Neural progenitor cell (in vitro differentiated cells): ENCODE results near the gene USP54. TPM values are rescaled to one million over a fixed set of nuclear protein-coding genes. Genes with fewer than 3 reads are reported as not detected.

Experiments used
- DNase-seq: peaks from one replicate; pipeline ENCODE4 v3.0.0-alpha.2; 2016; ENCODE audit warnings: low spot score
- H2AFZ ChIP-seq: fragments of 200-600 bp; sonication (generic); replicated peaks from 2 replicates; pipeline ENCODE4 v1.6.1; 2016; ENCODE audit warnings: antibody characterized with exemption
- H3F3A ChIP-seq: fragments of 200-600 bp; sonication (generic); 2 replicates; pipeline ENCODE4 v1.6.1; 2016; ENCODE audit warnings: antibody characterized with exemption, low read depth
- H3K27ac ChIP-seq: fragments of 200-600 bp; sonication (generic); 2 replicates; pipeline ENCODE4 v1.5.1; 2016; ENCODE audit warnings: mild to moderate bottlenecking
- H3K27me3 ChIP-seq: fragments of 200-600 bp; sonication (generic); 2 replicates; pipeline ENCODE4 v1.6.1; 2016; ENCODE audit warnings: mild to moderate bottlenecking, moderate library complexity
- H3K36me3 ChIP-seq: fragments of 200-600 bp; sonication (generic); 2 replicates; pipeline ENCODE4 v1.5.1; 2016
- H3K4me1 ChIP-seq: fragments of 200-600 bp; sonication (generic); 2 replicates; pipeline ENCODE4 v1.6.1; 2016; ENCODE audit warnings: mixed run types
- H3K4me2 ChIP-seq: fragments of 200-600 bp; sonication (generic); 2 replicates; pipeline ENCODE4 v1.6.1; 2016
- H3K4me3 ChIP-seq: fragments of 200-600 bp; sonication (generic); 2 replicates; pipeline ENCODE4 v1.5.1; 2016
- H3K79me2 ChIP-seq: fragments of 200-600 bp; sonication (generic); 2 replicates; pipeline ENCODE4 v1.6.1; 2016; ENCODE audit warnings: low read depth
- H3K9ac ChIP-seq: fragments of 200-600 bp; sonication (generic); 2 replicates; pipeline ENCODE4 v1.6.1; 2016
- H3K9me3 ChIP-seq: fragments of 200-600 bp; sonication (generic); 2 replicates; pipeline ENCODE4 v1.5.1; 2016; ENCODE audit warnings: low read depth
- H4K20me1 ChIP-seq: fragments of 200-600 bp; sonication (generic); 2 replicates; pipeline ENCODE4 v1.6.1; 2016; ENCODE audit warnings: low read depth
- H3K27ac Mint-ChIP-seq: 3 replicates; pipeline ENCODE4 v1.8.0; 2021; ENCODE audit warnings: mixed read lengths
- H3K27me3 Mint-ChIP-seq: 2 replicates; pipeline ENCODE4 v1.8.0; 2022; ENCODE audit warnings: low read depth, mild to moderate bottlenecking, inconsistent platforms, moderate library complexity, mixed read lengths; ENCODE audit not compliant: insufficient read depth
- H3K36me3 Mint-ChIP-seq: 3 replicates; pipeline ENCODE4 v1.8.0; 2021; ENCODE audit warnings: mixed read lengths
- H3K4me1 Mint-ChIP-seq: 3 replicates; pipeline ENCODE4 v1.8.0; 2021; ENCODE audit warnings: mixed read lengths
- H3K4me3 Mint-ChIP-seq: 3 replicates; pipeline ENCODE4 v1.8.0; 2021; ENCODE audit warnings: mild to moderate bottlenecking, moderate library complexity, mixed read lengths
- H3K9me3 Mint-ChIP-seq: 3 replicates; pipeline ENCODE4 v1.8.0; 2020; ENCODE audit warnings: mixed read lengths
- CTCF ChIP-seq: fragments of 200-600 bp; sonication (generic); IDR thresholded peaks from 2 replicates; pipeline ENCODE4 v1.5.1; 2017; ENCODE audit warnings: antibody characterized with exemption, mild to moderate bottlenecking
- EZH2 ChIP-seq: fragments of 200-600 bp; sonication (generic); IDR thresholded peaks from 2 replicates; pipeline ENCODE4 v1.6.1; 2017; ENCODE audit warnings: antibody characterized with exemption, mild to moderate bottlenecking, moderate library complexity
- EZH2phosphoT487 ChIP-seq: fragments of 200-600 bp; sonication (generic); IDR thresholded peaks from 2 replicates; pipeline ENCODE4 v1.6.1; 2017; ENCODE audit warnings: antibody characterized with exemption
- total RNA-seq: library from RNA; depleted of rRNA; stranded (reverse); fragments of >200 nt; gene quantifications from 2 replicates; pipeline ENCODE4 v1.2.3, GENCODE V29; 2015; ENCODE audit warnings: low replicate concordance

USP54 gene
- total RNA-seq, 1 donor from 2014 or later, result 97.2 TPM

GRCh38 chr10:73522263-73522662 is 68.9 kb downstream of the USP54 start:
- Histone ChIP-seq H3F3A (no peaks in the 10 kb centered on the region), H3K4me3 (no peak overlapping the region), H2AFZ (no peak overlapping the region), H3K27me3 (no peaks in the 10 kb centered on the region), H3K9me3 (no peaks in the 10 kb centered on the region), H3K9ac (no peak overlapping the region), H3K4me2 (no peak overlapping the region), H3K79me2 (no peaks in the 10 kb centered on the region), H3K36me3 (peaks cover 6% of the 10 kb centered on the region), H4K20me1 (no peaks in the 10 kb centered on the region), H3K4me1 (no peaks in the 10 kb centered on the region), H3K27ac (no peak overlapping the region)
- TF ChIP-seq EZH2, result no peak
- no peak for TF ChIP-seq EZH2phosphoT487
- TF ChIP-seq CTCF, result no peak
- Mint-ChIP-seq H3K27ac (no peak overlapping the region), H3K4me1 (no peaks in the 10 kb centered on the region), H3K27me3 (no peaks in the 10 kb centered on the region), H3K36me3 (peaks cover 9% of the 10 kb centered on the region), H3K9me3 (no peaks in the 10 kb centered on the region), H3K4me3 (no peak overlapping the region)
- no peak for DNase-seq

- H3K4me3 ChIP-seq, result no peak overlapping the region
- no peak for TF ChIP-seq CTCF
- TF ChIP-seq EZH2phosphoT487, result no peak
- no peak for TF ChIP-seq EZH2
- H3F3A ChIP-seq, result no peaks in the 10 kb centered on the region
- no peaks in the 10 kb centered on the region for H3K27me3 ChIP-seq
- DNase-seq, result no peak
- no peak overlapping the region for H3K4me3 Mint-ChIP-seq
- H4K20me1 ChIP-seq, result no peaks in the 10 kb centered on the region
- no peak overlapping the region for H3K27ac Mint-ChIP-seq
- H3K4me2 ChIP-seq, result no peak overlapping the region
- H3K36me3 ChIP-seq, result peaks cover 6% of the 10 kb centered on the region
- H3K36me3 Mint-ChIP-seq, result peaks cover 15% of the 10 kb centered on the region
- no peak overlapping the region for H3K9ac ChIP-seq
- H3K4me1 ChIP-seq, result no peaks in the 10 kb centered on the region
- H3K27me3 Mint-ChIP-seq, result no peaks in the 10 kb centered on the region
- no peaks in the 10 kb centered on the region for H3K4me1 Mint-ChIP-seq
- H3K9me3 Mint-ChIP-seq, result no peaks in the 10 kb centered on the region
- no peaks in the 10 kb centered on the region for H3K9me3 ChIP-seq
- no peak overlapping the region for H3K27ac ChIP-seq
- H3K79me2 ChIP-seq, result no peaks in the 10 kb centered on the region
- no peak overlapping the region for H2AFZ ChIP-seq
These were observed 71.8 kb downstream of the USP54 start for GRCh38 chr10:73519336-73519735.

- H3K4me1 ChIP-seq, result no peaks in the 10 kb centered on the region
- no peak overlapping the region for H3K27ac ChIP-seq
- H3K4me2 ChIP-seq, result no peak overlapping the region
- H3K36me3 Mint-ChIP-seq, result peaks cover 13% of the 10 kb centered on the region
- no peak for DNase-seq
- no peaks in the 10 kb centered on the region for H3K27me3 ChIP-seq
- no peaks in the 10 kb centered on the region for H3K27me3 Mint-ChIP-seq
- H2AFZ ChIP-seq, result no peak overlapping the region
- H3K9me3 ChIP-seq, result no peaks in the 10 kb centered on the region
- H3K27ac Mint-ChIP-seq, result no peak overlapping the region
- no peak overlapping the region for H3K4me3 ChIP-seq
- no peak overlapping the region for H3K9ac ChIP-seq
- no peak overlapping the region for H3K4me3 Mint-ChIP-seq
- H4K20me1 ChIP-seq, result no peaks in the 10 kb centered on the region
- H3F3A ChIP-seq, result no peaks in the 10 kb centered on the region
- H3K4me1 Mint-ChIP-seq, result no peaks in the 10 kb centered on the region
- no peak for TF ChIP-seq EZH2
- no peak for TF ChIP-seq EZH2phosphoT487
- no peak for TF ChIP-seq CTCF
- no peaks in the 10 kb centered on the region for H3K79me2 ChIP-seq
- no peaks in the 10 kb centered on the region for H3K9me3 Mint-ChIP-seq
- H3K36me3 ChIP-seq, result peaks cover 3% of the 10 kb centered on the region
These were observed 73.8 kb downstream of the USP54 start for GRCh38 chr10:73517166-73517888.
